ENCODE measurements around the gene ANO2. TPM values are rescaled to one million over a fixed set of nuclear protein-coding genes. Genes with fewer than 3 reads are reported as not detected.
"Not testable (repeated sequence)": the region's sequence is repeated elsewhere in the genome, so short reads cannot be mapped to it uniquely, and the experiment has no call there.

Gene ANO2
- total RNA-seq, 1 donor from 2014 or later = not detected

DNA sequence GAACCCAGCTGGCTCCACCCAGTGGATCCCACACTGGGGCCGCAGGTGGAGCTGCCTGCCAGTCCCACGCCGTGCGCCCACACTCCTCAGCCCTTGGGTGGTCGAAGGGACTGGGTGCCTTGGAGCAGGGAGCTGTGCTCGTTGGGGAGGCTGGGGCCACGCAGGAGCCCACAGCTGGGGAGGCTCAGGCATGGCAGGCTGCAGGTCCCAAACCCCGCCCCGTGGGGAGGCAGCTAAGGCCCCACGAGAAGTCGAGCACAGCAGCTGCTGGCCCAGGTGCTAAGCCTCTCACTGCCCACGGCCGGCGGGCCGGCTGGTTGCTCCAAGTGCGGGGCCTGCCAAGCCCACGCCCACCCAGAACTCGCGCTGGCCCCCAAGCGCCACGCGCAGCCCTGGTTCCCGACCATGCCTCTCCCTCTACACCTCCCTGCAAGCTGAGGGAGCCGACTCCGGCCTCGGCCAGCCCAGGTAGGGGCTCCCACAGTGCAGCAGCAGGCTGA, 56.2 kb downstream of the ANO2 start:
- DNase-seq (ENCODE audit: low read depth) = no peak
- FAIRE-seq = no peak
- Histone ChIP-seq H3K4me3 (ENCODE audit: low read depth, low read length) (no peak overlapping the region), H3K27me3 (ENCODE audit: control insufficient read depth, insufficient read depth, low read length) (no peaks in the 10 kb centered on the region), H3K36me3 (ENCODE audit: control insufficient read depth, insufficient read depth, low read length) (no peaks in the 10 kb centered on the region)
- no peak for TF ChIP-seq CTCF (IDR thresholded peaks at IDR 0.05; ENCODE audit: insufficient read depth, low read length, severe bottlenecking)

DNA sequence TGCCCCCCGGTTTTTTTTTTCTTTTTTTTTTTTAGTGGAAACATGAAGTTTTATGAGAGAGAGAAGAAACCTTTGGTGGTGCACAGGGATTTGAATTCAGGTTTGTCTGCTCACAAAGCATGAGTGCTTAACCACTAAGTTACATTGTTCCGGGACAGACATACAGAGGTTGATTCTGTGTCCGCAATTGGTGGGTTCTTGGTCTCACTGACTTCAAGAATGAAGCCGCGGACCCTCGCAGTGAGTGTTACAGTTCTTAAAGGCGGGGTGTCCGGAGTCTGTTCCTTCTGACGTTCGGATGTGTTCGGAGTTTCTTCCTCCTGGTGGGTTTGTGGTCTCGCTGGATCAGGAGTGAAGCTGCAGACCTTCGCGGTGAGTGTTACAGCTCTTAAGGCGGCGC, 57.2 kb downstream of the ANO2 start:
- DNase-seq (ENCODE audit: low read depth); H3K36me3 ChIP-seq (ENCODE audit: control insufficient read depth, insufficient read depth, low read length); H3K27me3 ChIP-seq (ENCODE audit: control insufficient read depth, insufficient read depth, low read length); H3K4me3 ChIP-seq (ENCODE audit: low read depth, low read length); FAIRE-seq: not testable (repeated sequence)

DNA sequence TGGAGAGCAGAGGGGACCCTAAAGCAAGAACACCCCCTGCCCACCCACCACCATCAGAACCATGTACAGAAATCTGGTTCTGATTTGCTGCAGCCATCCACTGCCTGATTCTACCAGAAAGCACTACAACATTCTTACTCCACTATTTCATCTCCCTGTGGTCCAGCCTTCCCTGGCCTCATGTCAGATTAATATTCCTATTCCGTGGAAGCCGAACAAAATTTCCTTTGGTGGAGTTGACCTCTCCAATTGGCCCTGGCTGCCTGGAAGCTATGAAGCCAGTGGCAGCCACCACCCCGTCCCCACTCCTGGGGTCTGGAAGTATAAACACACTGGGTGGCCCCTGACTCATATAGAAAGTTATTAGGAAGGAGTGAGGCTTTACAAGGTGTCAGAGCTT, 60.2 kb downstream of the ANO2 start:
- no peak for TF ChIP-seq CTCF (IDR thresholded peaks at IDR 0.05; ENCODE audit: insufficient read depth, low read length, severe bottlenecking)
- H3K36me3 ChIP-seq (ENCODE audit: control insufficient read depth, insufficient read depth, low read length) = no peaks in the 10 kb centered on the region
- H3K27me3 ChIP-seq (ENCODE audit: control insufficient read depth, insufficient read depth, low read length) = no peaks in the 10 kb centered on the region
- no peak for DNase-seq (ENCODE audit: low read depth)
- no peak for FAIRE-seq
- no peak overlapping the region for H3K4me3 ChIP-seq (ENCODE audit: low read depth, low read length)

DNA sequence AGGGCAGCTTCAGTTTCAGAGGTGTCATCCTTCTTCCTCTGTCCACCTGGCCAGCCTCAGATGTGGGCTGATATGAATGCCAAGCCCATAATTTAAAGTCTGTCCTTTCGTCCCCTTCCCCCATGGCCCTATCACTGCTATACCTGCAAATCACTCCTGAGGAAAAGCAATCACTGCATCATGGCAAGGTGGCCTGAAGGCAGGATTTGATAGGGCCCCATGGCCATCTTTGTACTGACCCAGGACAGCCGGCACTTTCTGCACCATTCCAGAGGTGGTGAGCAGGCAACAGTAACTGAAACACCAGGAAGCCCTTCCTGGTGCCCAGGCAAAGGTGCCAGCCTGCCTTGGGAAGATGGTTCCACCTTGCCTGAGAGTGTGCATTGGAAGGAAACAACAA, 60.8 kb downstream of the ANO2 start:
- DNase-seq (ENCODE audit: low read depth) (no peak), FAIRE-seq (no peak)
- Histone ChIP-seq H3K27me3 (ENCODE audit: control insufficient read depth, insufficient read depth, low read length) (no peaks in the 10 kb centered on the region), H3K4me3 (ENCODE audit: low read depth, low read length) (no peak overlapping the region), H3K36me3 (ENCODE audit: control insufficient read depth, insufficient read depth, low read length) (no peaks in the 10 kb centered on the region)
- TF ChIP-seq CTCF (IDR thresholded peaks at IDR 0.05; ENCODE audit: insufficient read depth, low read length, severe bottlenecking) = no peak

DNA sequence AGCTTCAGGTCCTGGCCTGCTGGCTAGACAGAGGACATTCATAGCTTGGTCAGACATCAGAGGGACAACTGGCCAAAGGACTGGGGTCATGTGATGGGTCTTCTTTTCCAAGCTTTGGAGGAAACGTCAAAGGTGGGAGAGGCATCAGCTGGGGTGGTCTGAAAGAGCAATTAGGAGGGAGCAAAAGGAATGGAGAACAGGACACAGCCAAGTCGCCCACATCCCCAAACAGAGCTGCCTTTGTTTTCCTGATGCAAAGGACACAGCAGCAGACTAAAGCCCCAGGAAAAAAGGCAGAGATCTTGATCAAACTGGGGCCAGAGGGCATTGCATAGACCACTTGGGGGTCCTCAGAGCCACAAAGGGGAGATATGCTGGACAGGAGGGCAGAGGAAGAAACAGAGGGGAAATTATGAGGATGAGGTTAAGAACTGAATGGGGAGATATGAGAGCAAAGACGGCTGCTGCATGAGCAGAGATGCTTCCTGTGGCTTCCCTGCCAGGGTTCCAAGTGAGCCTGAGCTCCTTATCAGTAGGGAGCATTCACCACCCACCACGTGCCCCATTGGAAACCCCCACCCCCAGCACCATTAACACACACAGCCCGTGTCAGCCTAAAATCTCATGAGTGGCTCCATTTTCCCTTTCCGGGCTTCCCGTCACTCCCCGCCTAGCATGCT, 62.4 kb downstream of the ANO2 start:
- DNase-seq (ENCODE audit: low read depth) (no peak), FAIRE-seq (no peak)
- Histone ChIP-seq H3K4me3 (ENCODE audit: low read depth, low read length) (no peak overlapping the region), H3K36me3 (ENCODE audit: control insufficient read depth, insufficient read depth, low read length) (no peaks in the 10 kb centered on the region), H3K27me3 (ENCODE audit: control insufficient read depth, insufficient read depth, low read length) (no peaks in the 10 kb centered on the region)
- no peak for TF ChIP-seq CTCF (IDR thresholded peaks at IDR 0.05; ENCODE audit: insufficient read depth, low read length, severe bottlenecking)

GRCh38 chr12:5881666-5882065, 63.4 kb downstream of the ANO2 start:
- DNase-seq (ENCODE audit: low read depth) = no peak
- TF ChIP-seq CTCF (IDR thresholded peaks at IDR 0.05; ENCODE audit: insufficient read depth, low read length, severe bottlenecking) = no peak
- no peak for FAIRE-seq

More at GRCh38 chr12:5881666-5882065, 63.4 kb downstream of the ANO2 start:
- Histone ChIP-seq H3K36me3 (ENCODE audit: control insufficient read depth, insufficient read depth, low read length) (no peaks in the 10 kb centered on the region), H3K4me3 (ENCODE audit: low read depth, low read length) (no peak overlapping the region), H3K27me3 (ENCODE audit: control insufficient read depth, insufficient read depth, low read length) (no peaks in the 10 kb centered on the region)

All from bronchial epithelial cell (primary cell).